DOHH2 (cell line): ENCODE results near the gene HOXB3.

Experiments used
- H3F3A ChIP-seq: fragments of 200-600 bp; sonication (generic), shearing (Covaris generic); 2 replicates; pipeline ENCODE4 v1.6.0; 2016; ENCODE audit warnings: antibody characterized with exemption, mild to moderate bottlenecking; ENCODE audit not compliant: control insufficient read depth, insufficient read depth
- H3K27ac ChIP-seq: fragments of 200-600 bp; sonication (generic); 2 replicates; pipeline ENCODE4 v1.5.1; 2014; ENCODE audit warnings: low read depth, mild to moderate bottlenecking, low read length, moderate library complexity
- H3K27me3 ChIP-seq: fragments of 200-600 bp; sonication (generic); 2 replicates; pipeline ENCODE4 v1.6.1; 2014; ENCODE audit warnings: mild to moderate bottlenecking, low read length, mixed read lengths; ENCODE audit not compliant: control insufficient read depth
- H3K36me3 ChIP-seq: fragments of 200-600 bp; sonication (generic); 2 replicates; pipeline ENCODE4 v1.6.1; 2014; ENCODE audit warnings: mild to moderate bottlenecking, low read length, moderate library complexity, mixed read lengths; ENCODE audit not compliant: control insufficient read depth
- H3K4me1 ChIP-seq: fragments of 200-600 bp; sonication (generic); 2 replicates; pipeline ENCODE4 v1.6.1; 2014; ENCODE audit warnings: mild to moderate bottlenecking, low read length, mixed read lengths; ENCODE audit not compliant: control insufficient read depth
- H3K4me2 ChIP-seq: fragments of 200-600 bp; sonication (generic); 2 replicates; pipeline ENCODE4 v1.6.0; 2014; ENCODE audit warnings: mild to moderate bottlenecking, low read length, moderate library complexity
- H3K4me3 ChIP-seq: fragments of 200-600 bp; sonication (generic); 2 replicates; pipeline ENCODE4 v1.5.1; 2014; ENCODE audit warnings: mild to moderate bottlenecking, low read length, mixed read lengths
- H3K79me2 ChIP-seq: fragments of 200-600 bp; sonication (generic); 2 replicates; pipeline ENCODE4 v1.6.1; 2014; ENCODE audit warnings: mild to moderate bottlenecking, low read length, mixed read lengths; ENCODE audit not compliant: control insufficient read depth
- H3K9me2 ChIP-seq: fragments of 200-600 bp; sonication (generic); replicated peaks from 2 replicates; pipeline ENCODE4 v1.6.1; 2014; ENCODE audit warnings: mild to moderate bottlenecking, low read length, mixed read lengths; ENCODE audit not compliant: control insufficient read depth
- H3K9me3 ChIP-seq: fragments of 200-600 bp; sonication (generic); 2 replicates; pipeline ENCODE4 v1.6.1; 2014; ENCODE audit warnings: antibody characterized with exemption, low read length, mixed read lengths; ENCODE audit not compliant: control insufficient read depth, insufficient read depth
- H4K20me1 ChIP-seq: fragments of 200-600 bp; sonication (generic); 2 replicates; pipeline ENCODE4 v1.6.0; 2014; ENCODE audit warnings: low read depth, mild to moderate bottlenecking, antibody characterized with exemption, low read length, moderate library complexity; ENCODE audit not compliant: control insufficient read depth, insufficient read depth
- CTCF ChIP-seq: fragments of 200-600 bp; sonication (generic); IDR thresholded peaks from one replicate; pipeline ENCODE4 v1.5.1; 2014; ENCODE audit warnings: antibody characterized with exemption, mild to moderate bottlenecking, low read depth, low read length; ENCODE audit not compliant: poor library complexity, severe bottlenecking
- EZH2phosphoT487 ChIP-seq: fragments of 200-600 bp; sonication (generic); IDR thresholded peaks from 2 replicates; pipeline ENCODE4 v1.6.1; 2017; ENCODE audit warnings: borderline replicate concordance, mild to moderate bottlenecking, antibody characterized with exemption, low read length, moderate library complexity, mixed read lengths

Gene HOXB3

GRCh38 chr17:48550502-48551213 lies 39.4 kb downstream of the HOXB3 start:
- H3K27ac ChIP-seq, result no peak overlapping the region
- H3K4me2 ChIP-seq, result no peak overlapping the region
- no peaks in the 10 kb centered on the region for H3K36me3 ChIP-seq
- TF ChIP-seq EZH2phosphoT487 (no peak), CTCF (no peak)
- no peak overlapping the region for H3K4me3 ChIP-seq
- peaks cover 16% of the 10 kb centered on the region for H3K27me3 ChIP-seq
- no peaks in the 10 kb centered on the region for H3K79me2 ChIP-seq
- no peaks in the 10 kb centered on the region for H3F3A ChIP-seq
- no peaks in the 10 kb centered on the region for H4K20me1 ChIP-seq
- no peaks in the 10 kb centered on the region for H3K9me2 ChIP-seq
- H3K9me3 ChIP-seq, result no peaks in the 10 kb centered on the region
- H3K4me1 ChIP-seq, result no peaks in the 10 kb centered on the region

- Histone ChIP-seq H3K9me3 (no peaks in the 10 kb centered on the region), H3K27ac (no peak overlapping the region), H3K4me3 (no peak overlapping the region), H3K4me2 (no peak overlapping the region), H3F3A (no peaks in the 10 kb centered on the region), H3K4me1 (no peaks in the 10 kb centered on the region), H3K79me2 (no peaks in the 10 kb centered on the region), H4K20me1 (no peaks in the 10 kb centered on the region), H3K27me3 (peaks cover 22% of the 10 kb centered on the region), H3K36me3 (no peaks in the 10 kb centered on the region), H3K9me2 (no peaks in the 10 kb centered on the region)
- TF ChIP-seq EZH2phosphoT487 (no peak), CTCF (no peak)
Observed at GRCh38 chr17:48549914-48550501, 40.0 kb downstream of the HOXB3 start.

GRCh38 chr17:48549281-48549630 lies 40.8 kb downstream of the HOXB3 start:
- Histone ChIP-seq H3K9me3 (no peaks in the 10 kb centered on the region), H3K4me3 (no peak overlapping the region), H3K9me2 (no peaks in the 10 kb centered on the region), H3K36me3 (no peaks in the 10 kb centered on the region), H3K79me2 (no peaks in the 10 kb centered on the region), H3F3A (no peaks in the 10 kb centered on the region), H4K20me1 (no peaks in the 10 kb centered on the region), H3K27ac (no peak overlapping the region), H3K27me3 (peaks cover 30% of the 10 kb centered on the region), H3K4me1 (no peaks in the 10 kb centered on the region), H3K4me2 (no peak overlapping the region)
- TF ChIP-seq CTCF (no peak), EZH2phosphoT487 (no peak)
